BJ (cell line): ENCODE measurements around the gene SLC35E3. TPM values are rescaled to one million over a fixed set of nuclear protein-coding genes. Genes with fewer than 3 reads are reported as not detected.
"Not testable (repeated sequence)": the region's sequence is repeated elsewhere in the genome, so short reads cannot be mapped to it uniquely, and the experiment has no call there.

Experiments
- CTCF ChIA-PET: fragments of 350-600 bp; formaldehyde crosslinking; extraction: SDS; loops from one replicate; lab custom pipeline; 2021; ENCODE audit warnings: antibody characterized with exemption, inconsistent platforms; lab: Yijun Ruan, JAX
- POLR2A ChIA-PET: fragments of 300-600 bp; sonication (Branson Sonifier 250); formaldehyde crosslinking; extraction: SDS; loops from one replicate; lab custom pipeline; 2021; ENCODE audit warnings: antibody characterized with exemption; lab: Charles Lee
- DNase-seq: peaks from one replicate; pipeline ENCODE4 v3.0.0-alpha.2; 2011; ENCODE audit warnings: low read depth
- H3K27me3 ChIP-seq: 2 replicates; pipeline ENCODE4 v1.6.0; 2011; ENCODE audit warnings: low read length; ENCODE audit not compliant: control insufficient read depth, insufficient read depth
- H3K36me3 ChIP-seq: 2 replicates; pipeline ENCODE4 v1.5.1; 2011; ENCODE audit warnings: low read length; ENCODE audit not compliant: control insufficient read depth, insufficient read depth
- H3K4me3 ChIP-seq: 2 replicates; pipeline ENCODE4 v1.5.1; 2011; ENCODE audit warnings: low read depth, mild to moderate bottlenecking, control low read depth, low read length
- polyA plus RNA-seq: library from polyadenylated mRNA; depleted of rRNA; stranded (reverse); fragments of >200 nt; gene quantifications from 2 replicates; pipeline ENCODE4 v1.2.3, GENCODE V29; 2011
- TF ChIP-seq, protein P1 (sequence below): IDR thresholded peaks from 2 replicates; pipeline ENCODE4 v1.5.1; 2011; ENCODE audit warnings: low read depth, mild to moderate bottlenecking, control low read depth, inconsistent platforms, low read length, moderate library complexity; ENCODE audit not compliant: insufficient read depth

The SLC35E3 gene
- polyA plus RNA-seq, 1 experiment, result 5.7 TPM

DNA sequence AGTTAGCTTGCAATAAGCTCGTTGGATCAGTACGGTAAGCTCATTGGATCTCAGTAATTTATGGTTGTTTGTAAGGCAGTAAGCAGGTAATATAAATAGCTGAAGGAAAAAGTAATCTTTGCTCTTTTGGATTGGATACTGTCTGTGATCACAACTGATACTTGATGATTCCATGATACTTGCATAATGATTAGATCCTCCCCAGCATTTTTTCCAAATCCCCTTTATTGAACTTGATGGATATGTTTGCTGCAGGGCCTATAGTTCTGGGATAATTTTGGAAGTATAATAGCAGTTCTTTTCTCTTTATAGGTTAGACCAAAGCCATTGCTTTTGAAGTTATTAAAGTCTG lies 67.2 kb downstream of the SLC35E3 start:
- H3K36me3 ChIP-seq, result peaks cover 13% of the 10 kb centered on the region
- TF ChIP-seq, protein P1, sequence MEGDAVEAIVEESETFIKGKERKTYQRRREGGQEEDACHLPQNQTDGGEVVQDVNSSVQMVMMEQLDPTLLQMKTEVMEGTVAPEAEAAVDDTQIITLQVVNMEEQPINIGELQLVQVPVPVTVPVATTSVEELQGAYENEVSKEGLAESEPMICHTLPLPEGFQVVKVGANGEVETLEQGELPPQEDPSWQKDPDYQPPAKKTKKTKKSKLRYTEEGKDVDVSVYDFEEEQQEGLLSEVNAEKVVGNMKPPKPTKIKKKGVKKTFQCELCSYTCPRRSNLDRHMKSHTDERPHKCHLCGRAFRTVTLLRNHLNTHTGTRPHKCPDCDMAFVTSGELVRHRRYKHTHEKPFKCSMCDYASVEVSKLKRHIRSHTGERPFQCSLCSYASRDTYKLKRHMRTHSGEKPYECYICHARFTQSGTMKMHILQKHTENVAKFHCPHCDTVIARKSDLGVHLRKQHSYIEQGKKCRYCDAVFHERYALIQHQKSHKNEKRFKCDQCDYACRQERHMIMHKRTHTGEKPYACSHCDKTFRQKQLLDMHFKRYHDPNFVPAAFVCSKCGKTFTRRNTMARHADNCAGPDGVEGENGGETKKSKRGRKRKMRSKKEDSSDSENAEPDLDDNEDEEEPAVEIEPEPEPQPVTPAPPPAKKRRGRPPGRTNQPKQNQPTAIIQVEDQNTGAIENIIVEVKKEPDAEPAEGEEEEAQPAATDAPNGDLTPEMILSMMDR, result no peak
- ChIA-PET POLR2A (interaction anchor here (0.6 kb wide), 1 partner anchor 188 kb away, joined by 3 read pairs; no protein-coding TSS in a partner anchor), CTCF (interaction anchor here (1.2 kb wide), 1 partner anchor 17 kb away, joined by 6 read pairs; no protein-coding TSS in a partner anchor)
- no peak overlapping the region for H3K4me3 ChIP-seq
- no peak for DNase-seq
- H3K27me3 ChIP-seq, result no peaks in the 10 kb centered on the region

DNA sequence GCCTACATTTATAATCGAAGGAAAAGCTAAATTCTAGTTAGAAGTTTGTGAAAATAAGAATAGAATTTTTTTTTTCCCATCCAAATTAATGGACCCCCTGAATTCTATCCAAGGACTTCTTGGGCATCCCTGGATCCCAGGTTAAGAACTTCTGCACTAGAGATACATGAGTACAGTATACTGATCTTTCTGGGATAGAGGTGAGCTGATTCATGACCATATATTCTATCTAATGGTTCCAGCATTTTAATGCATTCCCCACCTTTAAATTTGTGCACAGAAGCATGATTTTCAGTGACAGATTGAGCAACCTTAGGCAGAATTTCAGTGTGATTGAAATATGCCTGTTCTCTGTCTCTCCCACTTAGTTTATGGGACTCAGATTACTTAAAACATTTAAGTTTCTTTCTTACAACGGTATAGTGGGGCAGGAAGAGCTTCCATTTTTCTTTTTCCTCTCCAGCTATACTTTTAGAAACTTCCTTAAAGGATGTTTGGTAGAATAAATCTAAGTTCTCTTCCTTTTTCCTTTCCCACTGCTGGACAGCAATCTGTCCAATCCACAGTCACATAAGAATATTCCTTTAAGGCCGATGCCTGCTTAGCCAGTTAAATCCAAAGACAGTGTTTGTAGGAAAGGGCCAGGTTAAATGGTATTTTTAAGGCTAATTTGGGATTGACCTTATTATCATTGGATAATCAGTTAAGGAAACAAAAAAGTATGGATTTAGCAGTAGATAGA lies 68.7 kb downstream of the SLC35E3 start:
- Histone ChIP-seq H3K27me3 (no peaks in the 10 kb centered on the region), H3K36me3 (peaks cover 15% of the 10 kb centered on the region), H3K4me3 (no peak overlapping the region)
- ChIA-PET CTCF (interaction anchor here (0.5 to 1.6 kb wide), 3 partner anchors 15 to 498 kb away, joined by 3 to 4 read pairs (median 3); no protein-coding TSS in a partner anchor), POLR2A (interaction anchor here (0.6 to 1.1 kb wide), 2 partner anchors 69 to 402 kb away, joined by 3 read pairs; partner anchors contain the start of gene SLC35E3)
- TF ChIP-seq, protein P1, result no peak
- DNase-seq, result no peak

DNA sequence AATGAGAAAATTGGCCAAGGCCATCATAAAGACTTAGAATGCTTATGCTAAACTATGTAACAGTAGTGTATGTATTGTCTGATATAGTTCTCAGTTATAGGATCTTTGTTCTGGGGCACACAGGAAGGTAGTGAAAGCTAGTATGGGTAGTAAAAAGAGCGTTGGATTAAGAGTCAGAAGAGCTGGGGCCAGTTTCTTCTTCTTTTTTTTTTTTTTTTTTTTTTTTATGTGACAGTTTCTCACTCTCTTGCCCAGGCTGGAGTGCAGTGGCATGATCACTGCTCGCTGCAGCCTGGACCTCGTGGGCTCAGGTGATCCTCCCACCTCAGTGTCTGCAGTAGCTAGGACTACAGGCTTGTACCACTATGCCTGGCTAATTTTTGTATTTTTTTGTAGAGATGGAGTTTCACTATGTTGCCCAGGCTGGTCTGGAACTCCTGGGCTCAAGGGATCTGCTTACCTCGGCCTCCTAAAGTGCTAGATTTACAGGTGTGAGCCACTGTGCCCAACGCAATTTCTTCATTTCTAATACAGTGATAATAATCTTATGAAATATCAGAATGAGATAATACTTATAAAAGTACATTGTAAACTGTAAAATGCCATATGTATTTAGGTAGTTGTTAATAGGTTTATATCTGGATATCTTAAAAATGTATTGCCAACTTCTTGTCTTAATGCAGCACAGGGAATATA lies 69.4 kb downstream of the SLC35E3 start:
- ChIA-PET CTCF (interaction anchor here (0.5 to 1.6 kb wide), 2 partner anchors 15 to 499 kb away, joined by 3 to 4 read pairs; no protein-coding TSS in a partner anchor), POLR2A (no interaction called here)
- Histone ChIP-seq H3K27me3 (no peaks in the 10 kb centered on the region), H3K4me3 (no peak overlapping the region), H3K36me3 (peaks cover 15% of the 10 kb centered on the region)
- DNase-seq, result no peak
- TF ChIP-seq, protein P1, result no peak

DNA sequence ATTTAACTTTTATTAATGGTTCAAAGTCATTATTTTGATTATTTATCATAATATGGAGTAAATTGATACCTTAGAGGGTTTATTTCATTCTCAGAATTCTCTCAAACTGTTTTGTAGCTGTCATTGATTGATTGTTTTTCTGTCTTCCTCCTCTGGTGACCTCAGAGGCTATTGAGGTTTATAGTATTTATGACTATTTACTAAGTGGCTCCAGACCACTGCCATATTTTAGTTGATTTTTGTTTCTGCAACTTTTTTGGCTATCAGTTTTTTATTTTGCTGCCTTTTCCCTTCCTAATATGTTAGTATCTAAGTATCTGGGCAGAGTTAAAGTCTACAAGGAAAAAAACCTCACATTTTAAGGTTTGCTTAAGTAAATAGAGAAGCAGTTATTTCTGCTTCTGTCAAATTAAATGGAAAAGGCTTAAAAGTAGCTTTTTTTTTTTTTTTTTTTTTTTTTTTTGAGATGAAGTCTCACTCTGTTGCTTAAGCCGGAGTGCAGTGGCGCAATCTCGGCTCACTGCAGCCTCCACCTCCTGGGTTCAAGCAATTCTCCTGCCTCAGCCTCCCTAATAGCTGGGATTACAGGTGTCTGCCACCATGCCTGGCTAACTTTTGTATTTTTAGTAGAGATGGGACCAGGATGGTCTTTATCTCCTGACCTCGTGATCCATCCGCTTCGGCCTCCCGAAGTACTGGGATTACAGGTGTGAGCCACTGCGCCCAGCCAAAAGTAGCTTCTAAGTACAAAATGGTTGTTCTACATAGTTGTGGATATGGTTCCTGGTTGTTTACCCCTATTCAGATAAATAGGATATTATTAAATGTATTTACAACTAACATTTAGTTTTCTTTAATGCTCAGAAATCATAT lies 70.2 kb downstream of the SLC35E3 start:
- TF ChIP-seq, protein P1, result no peak
- no peak for DNase-seq
- ChIA-PET CTCF (interaction anchor here (1.5 kb wide), 1 partner anchor 15 kb away, joined by 6 read pairs; no protein-coding TSS in a partner anchor), POLR2A (no interaction called here)
- H3K27me3 ChIP-seq, result no peaks in the 10 kb centered on the region
- H3K36me3 ChIP-seq, result peaks cover 17% of the 10 kb centered on the region
- no peak overlapping the region for H3K4me3 ChIP-seq

DNA sequence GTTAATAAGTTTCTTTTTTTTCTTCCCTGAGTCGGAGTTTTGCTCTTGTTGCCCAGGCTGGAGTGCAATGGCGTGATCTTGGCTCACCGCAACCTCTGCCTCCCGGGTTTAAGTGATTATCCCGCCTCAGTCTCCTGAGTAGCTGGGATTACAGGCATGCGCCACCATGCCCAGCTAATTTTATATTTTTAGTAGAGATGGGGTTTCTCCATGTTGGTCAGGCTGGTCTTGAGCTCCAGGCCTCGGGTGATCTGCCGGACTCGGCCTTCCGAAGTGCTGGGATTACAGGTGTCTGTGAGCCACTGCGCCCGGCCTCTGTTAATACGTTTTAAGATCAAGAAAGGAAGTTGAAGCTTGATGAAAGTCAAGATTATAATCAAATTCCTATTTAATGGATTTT lies 73.5 kb downstream of the SLC35E3 start:
- H3K27me3 ChIP-seq, H3K4me3 ChIP-seq, DNase-seq: not testable (repeated sequence)
- POLR2A ChIA-PET, result interaction anchor here (0.7 kb wide), 1 partner anchor 48 kb away, joined by 4 read pairs; no protein-coding TSS in a partner anchor
- CTCF ChIA-PET, result interaction anchor here (1.0 to 4.7 kb wide), 3 partner anchors 11 to 596 kb away, joined by 3 to 33 read pairs (median 3); no protein-coding TSS in a partner anchor
- peaks cover 23% of the 10 kb centered on the region for H3K36me3 ChIP-seq
